Stomach (tissue), 4 donors: ENCODE measurements around the gene GFER.

Experiments
- CTCF ChIP-seq, 7 experiments: fragments of 450-650 bp in 4 of 7; fragments of 200-600 bp in 3 of 7; sonication (generic) in 3 of 7; IDR thresholded peaks; one replicate each; pipeline ENCODE4 v1.5.1; 2016 to 2019; ENCODE audit warnings: antibody characterized with exemption in 7 of 7, control low read depth in 2 of 7, mild to moderate bottlenecking in 1 of 7
- EP300 ChIP-seq: sonication (generic); formaldehyde crosslinking; IDR thresholded peaks from one replicate; pipeline ENCODE4 v1.6.1; 2017; ENCODE audit warnings: antibody characterized with exemption
- POLR2A ChIP-seq, 4 donors: fragments of 450-650 bp; IDR thresholded peaks; one replicate each; pipeline ENCODE4 v1.6.1; 2016; ENCODE audit warnings: antibody characterized with exemption in 4 of 4, control low read depth in 2 of 4, mild to moderate bottlenecking in 1 of 4, moderate library complexity in 1 of 4
- POLR2AphosphoS5 ChIP-seq, 3 donors: sonication (generic); formaldehyde crosslinking; IDR thresholded peaks; one replicate each; pipeline ENCODE4 v1.6.1; 2016; ENCODE audit warnings: antibody characterized with exemption in 3 of 3

DNA sequence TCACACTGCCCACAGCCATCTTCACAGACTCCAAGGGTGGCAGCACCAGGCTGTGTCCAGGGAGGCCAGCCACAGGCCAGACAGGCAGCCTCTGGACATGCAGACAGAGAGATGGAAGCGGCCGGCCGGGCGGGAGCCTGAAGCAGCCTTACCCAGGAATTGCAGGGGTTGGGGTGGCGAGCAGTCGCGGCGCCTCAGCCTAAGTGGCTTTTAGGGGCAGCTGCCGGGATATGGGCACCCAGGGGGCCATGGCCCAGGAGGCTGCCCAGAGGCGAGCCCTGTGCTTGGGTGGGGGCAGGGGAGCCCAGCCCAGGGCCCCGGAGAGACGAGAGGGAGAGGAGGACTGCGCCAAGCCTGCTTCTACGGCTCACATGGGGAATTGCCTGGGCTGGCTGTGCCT is 41.3 kb downstream of the GFER start:
- TF ChIP-seq CTCF (IDR thresholded peaks at IDR 0.05) (no peak), POLR2A (IDR thresholded peaks at IDR 0.05) (no peak), EP300 (no peak), POLR2AphosphoS5 (IDR thresholded peaks at IDR 0.05) (no peak)
